ENCODE data around the gene PXK.

GRCh38 chr3:58370407-58370806, 37.7 kb downstream of the PXK start:
- no peak for TF ChIP-seq CTCF (conservative IDR thresholded peaks at IDR 0.05; ENCODE audit: low read length)
- no peak for TF ChIP-seq EZH2phosphoT487 (IDR thresholded peaks at IDR 0.05; ENCODE audit: borderline replicate concordance, low read depth, low read length)

Data from OCI-LY7 (cell line).